Loucy (cell line): ENCODE data around the gene DCK.

ENCODE experiments used
- H2AFZ ChIP-seq: fragments of 200-600 bp; sonication (generic); 2 replicates; pipeline ENCODE4 v1.6.0; 2016; ENCODE audit warnings: antibody characterized with exemption, mild to moderate bottlenecking, low read length, moderate library complexity
- H3F3A ChIP-seq: fragments of 200-600 bp; 2 replicates; pipeline ENCODE4 v1.6.0; 2016; ENCODE audit warnings: antibody characterized with exemption, low read depth, mild to moderate bottlenecking
- H3K27me3 ChIP-seq: fragments of 200-600 bp; sonication (generic); 2 replicates; pipeline ENCODE4 v1.6.1; 2014; ENCODE audit warnings: low read length, mild to moderate bottlenecking; ENCODE audit not compliant: insufficient read depth, poor library complexity, severe bottlenecking
- H3K36me3 ChIP-seq: fragments of 200-600 bp; sonication (generic); 2 replicates; pipeline ENCODE4 v1.6.1; 2016; ENCODE audit warnings: low read length; ENCODE audit not compliant: insufficient read depth
- H3K4me1 ChIP-seq: fragments of 200-600 bp; sonication (generic); 2 replicates; pipeline ENCODE4 v1.5.1; 2014; ENCODE audit warnings: low read length, mild to moderate bottlenecking; ENCODE audit not compliant: insufficient read depth, poor library complexity, severe bottlenecking
- H3K4me2 ChIP-seq: fragments of 200-600 bp; sonication (generic); 2 replicates; pipeline ENCODE4 v1.6.0; 2014; ENCODE audit warnings: antibody characterized with exemption, low read length, low read depth, mild to moderate bottlenecking; ENCODE audit not compliant: poor library complexity, severe bottlenecking
- H3K4me3 ChIP-seq: fragments of 200-600 bp; sonication (generic); 2 replicates; pipeline ENCODE4 v1.5.1; 2014; ENCODE audit warnings: low read length, mild to moderate bottlenecking, mixed read lengths; ENCODE audit not compliant: poor library complexity, severe bottlenecking
- H3K79me2 ChIP-seq: fragments of 200-600 bp; sonication (generic); 2 replicates; pipeline ENCODE4 v1.6.1; 2014; ENCODE audit warnings: low read length; ENCODE audit not compliant: insufficient read depth
- H3K9ac ChIP-seq: fragments of 200-600 bp; sonication (generic); 2 replicates; pipeline ENCODE4 v1.6.0; 2014; ENCODE audit warnings: mild to moderate bottlenecking, low read depth, low read length, moderate library complexity; ENCODE audit not compliant: poor library complexity, severe bottlenecking
- H3K9me2 ChIP-seq: fragments of 200-600 bp; sonication (generic); replicated peaks from 2 replicates; pipeline ENCODE4 v1.6.1; 2016; ENCODE audit warnings: low read depth, low read length, mixed read lengths
- H3K9me3 ChIP-seq: fragments of 200-600 bp; sonication (generic); 2 replicates; pipeline ENCODE4 v1.6.1; 2014; ENCODE audit warnings: mild to moderate bottlenecking, antibody characterized with exemption, low read length, low read depth; ENCODE audit not compliant: insufficient read depth
- H4K20me1 ChIP-seq: fragments of 200-600 bp; sonication (generic); 2 replicates; pipeline ENCODE4 v1.6.0; 2014; ENCODE audit warnings: antibody characterized with exemption, low read length, mild to moderate bottlenecking; ENCODE audit not compliant: insufficient read depth, poor library complexity, severe bottlenecking
- CTCF ChIP-seq: fragments of 200-600 bp; sonication (generic); conservative IDR thresholded peaks from 2 replicates; pipeline ENCODE4 v1.5.1; 2014; ENCODE audit warnings: mild to moderate bottlenecking, antibody characterized with exemption, low read length
- EZH2phosphoT487 ChIP-seq: fragments of 200-600 bp; IDR thresholded peaks from 2 replicates; pipeline ENCODE4 v1.6.1; 2018; ENCODE audit warnings: antibody characterized with exemption, mild to moderate bottlenecking, moderate library complexity, borderline replicate concordance

Gene DCK

DNA sequence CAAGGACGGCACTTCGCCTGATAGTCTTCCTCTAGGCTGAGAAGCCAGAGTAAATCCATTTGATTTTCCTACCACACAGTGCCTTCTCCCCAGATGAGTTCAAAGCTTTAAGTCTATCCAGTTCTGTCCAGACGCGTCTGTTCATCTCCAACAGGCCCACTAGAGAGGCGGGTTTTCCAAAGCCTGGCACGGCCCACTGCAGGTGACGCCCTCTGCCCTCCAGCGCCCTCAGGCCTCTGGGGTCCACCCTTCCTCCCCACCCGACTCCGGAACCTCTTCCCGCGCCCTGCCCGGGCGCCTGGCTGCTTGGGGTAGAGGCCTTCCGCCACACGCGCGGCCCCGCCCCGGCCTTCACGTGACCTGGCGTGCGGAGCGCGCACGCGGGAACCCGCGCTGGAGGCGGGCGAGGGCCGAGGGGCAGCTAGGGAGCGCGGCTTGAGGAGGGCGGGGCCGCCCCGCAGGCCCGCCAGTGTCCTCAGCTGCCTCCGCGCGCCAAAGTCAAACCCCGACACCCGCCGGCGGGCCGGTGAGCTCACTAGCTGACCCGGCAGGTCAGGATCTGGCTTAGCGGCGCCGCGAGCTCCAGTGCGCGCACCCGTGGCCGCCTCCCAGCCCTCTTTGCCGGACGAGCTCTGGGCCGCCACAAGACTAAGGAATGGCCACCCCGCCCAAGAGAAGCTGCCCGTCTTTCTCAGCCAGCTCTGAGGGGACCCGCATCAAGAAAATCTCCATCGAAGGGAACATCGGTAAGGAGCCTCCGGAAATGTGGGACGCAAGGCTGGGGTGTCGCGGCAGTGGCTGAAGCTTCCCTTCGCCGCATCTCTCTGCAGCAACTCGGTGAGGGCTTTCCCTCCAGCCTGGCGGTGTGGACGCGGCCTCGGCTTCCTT is at the start of gene DCK:
Gene DCK, plus strand, starts transcription at position 469 of the 888 bp plus-strand sequence. Its CDS starts 187 bp downstream, at position 656.
- Histone ChIP-seq H3K36me3 (peaks cover 7% of the 10 kb centered on the region; the same call in 1 of the 2 replicates), H3K79me2 (peaks cover 49% of the 10 kb centered on the region), H3K9me2 (no peaks in the 10 kb centered on the region), H3K9ac (peak within 1 kb of the TSS; percentile 97), H3K4me2 (peak within 1 kb of the TSS; percentile 81), H4K20me1 (peaks cover 37% of the 10 kb centered on the region), H3F3A (no peaks in the 10 kb centered on the region), H3K9me3 (no peaks in the 10 kb centered on the region), H3K4me3 (peak within 1 kb of the TSS; percentile 89), H2AFZ (peak within 1 kb of the TSS; percentile 93), H3K4me1 (peaks cover 51% of the 10 kb centered on the region), H3K27me3 (peaks cover 9% of the 10 kb centered on the region)
- no peak for TF ChIP-seq CTCF
- TF ChIP-seq EZH2phosphoT487 = no peak

GRCh38 chr4:70945046-70945445 is 48.4 kb upstream of the DCK start:
- no peak overlapping the region for H2AFZ ChIP-seq
- H3K9me3 ChIP-seq = no peaks in the 10 kb centered on the region
- peaks cover 82% of the 10 kb centered on the region for H3K79me2 ChIP-seq
- peaks cover 6% of the 10 kb centered on the region; the same call in 1 of the 2 replicates for H3K36me3 ChIP-seq
- H3K4me1 ChIP-seq = peaks cover 3% of the 10 kb centered on the region
- peaks cover 8% of the 10 kb centered on the region for H4K20me1 ChIP-seq
- H3K27me3 ChIP-seq = no peaks in the 10 kb centered on the region
- H3K9ac ChIP-seq = no peak overlapping the region
- no peaks in the 10 kb centered on the region for H3K9me2 ChIP-seq
- no peak overlapping the region for H3K4me3 ChIP-seq
- H3F3A ChIP-seq = no peaks in the 10 kb centered on the region
- no peak overlapping the region for H3K4me2 ChIP-seq
- TF ChIP-seq EZH2phosphoT487 (no peak), CTCF (no peak)

DNA sequence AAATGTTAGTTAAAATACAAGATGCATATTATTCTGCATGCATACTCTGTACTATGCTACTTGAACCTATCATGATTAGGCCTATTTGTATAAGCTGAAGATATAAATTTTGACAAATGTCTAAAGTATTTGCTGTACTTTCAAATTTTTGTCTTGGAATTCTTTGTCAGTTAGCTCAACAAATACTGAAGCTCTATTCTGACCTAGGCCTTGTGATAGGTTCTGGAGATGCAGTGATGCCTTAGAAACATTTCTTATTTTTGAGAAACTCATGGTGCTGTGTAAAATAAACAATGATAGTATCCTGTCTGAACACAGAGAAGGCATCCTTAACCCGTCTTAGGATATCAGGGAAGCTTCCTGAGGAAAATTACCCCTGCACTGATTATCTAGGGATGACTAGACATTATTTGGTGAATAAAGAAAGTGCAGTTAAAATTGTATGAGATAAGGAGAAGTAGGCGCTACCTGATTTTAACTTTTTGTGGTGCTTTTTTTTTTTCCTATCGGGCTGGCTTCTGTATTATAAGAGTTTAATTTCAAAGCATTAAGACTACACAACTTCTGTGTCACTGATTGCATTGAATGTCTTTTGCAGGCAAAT is 47.9 kb upstream of the DCK start:
- Histone ChIP-seq H3K4me1 (peaks cover 3% of the 10 kb centered on the region), H3K9me2 (no peaks in the 10 kb centered on the region), H3K79me2 (peaks cover 80% of the 10 kb centered on the region), H3K36me3 (peaks cover 6% of the 10 kb centered on the region; the same call in 1 of the 2 replicates), H3K9me3 (no peaks in the 10 kb centered on the region), H3F3A (no peaks in the 10 kb centered on the region), H2AFZ (no peak overlapping the region), H3K27me3 (no peaks in the 10 kb centered on the region), H4K20me1 (peaks cover 8% of the 10 kb centered on the region), H3K4me3 (no peak overlapping the region), H3K4me2 (no peak overlapping the region), H3K9ac (no peak overlapping the region)
- TF ChIP-seq EZH2phosphoT487 (no peak), CTCF (no peak)
